Measurements from ENCODE around the gene SPRY1.

Gene SPRY1

GRCh38 chr4:123380728-123381716 lies 15.6 kb upstream of the SPRY1 start:
- no peak for DNase-seq

DNA sequence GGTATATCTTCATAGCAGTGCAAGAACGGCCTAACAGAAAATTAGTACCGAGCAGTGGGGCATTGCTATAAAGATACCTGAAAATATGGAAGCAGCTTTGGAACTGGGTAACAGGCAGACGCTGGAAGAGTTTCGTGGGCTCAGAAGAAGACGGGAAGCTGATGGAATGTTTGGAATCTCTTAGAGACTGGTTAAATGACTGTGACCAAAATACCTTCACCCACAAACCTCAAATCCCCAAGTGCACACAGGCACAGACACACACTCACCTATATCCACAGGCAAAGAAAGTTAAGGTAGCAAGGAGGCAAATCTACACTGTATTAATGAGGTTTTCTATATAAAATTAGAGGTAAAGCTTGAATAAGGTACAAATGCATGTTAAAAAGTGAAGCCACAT lies 14.6 kb upstream of the SPRY1 start:
- no peak for DNase-seq

GRCh38 chr4:123383566-123383965 lies 13.0 kb upstream of the SPRY1 start:
- DNase-seq: no peak

GRCh38 chr4:123386609-123387008 lies 10.0 kb upstream of the SPRY1 start:
- no peak for DNase-seq

GRCh38 chr4:123390846-123391456 lies 5.6 kb upstream of the SPRY1 start:
- no peak for DNase-seq

GRCh38 chr4:123393721-123394120 lies 2.9 kb upstream of the SPRY1 start:
- no peak for DNase-seq

DNA sequence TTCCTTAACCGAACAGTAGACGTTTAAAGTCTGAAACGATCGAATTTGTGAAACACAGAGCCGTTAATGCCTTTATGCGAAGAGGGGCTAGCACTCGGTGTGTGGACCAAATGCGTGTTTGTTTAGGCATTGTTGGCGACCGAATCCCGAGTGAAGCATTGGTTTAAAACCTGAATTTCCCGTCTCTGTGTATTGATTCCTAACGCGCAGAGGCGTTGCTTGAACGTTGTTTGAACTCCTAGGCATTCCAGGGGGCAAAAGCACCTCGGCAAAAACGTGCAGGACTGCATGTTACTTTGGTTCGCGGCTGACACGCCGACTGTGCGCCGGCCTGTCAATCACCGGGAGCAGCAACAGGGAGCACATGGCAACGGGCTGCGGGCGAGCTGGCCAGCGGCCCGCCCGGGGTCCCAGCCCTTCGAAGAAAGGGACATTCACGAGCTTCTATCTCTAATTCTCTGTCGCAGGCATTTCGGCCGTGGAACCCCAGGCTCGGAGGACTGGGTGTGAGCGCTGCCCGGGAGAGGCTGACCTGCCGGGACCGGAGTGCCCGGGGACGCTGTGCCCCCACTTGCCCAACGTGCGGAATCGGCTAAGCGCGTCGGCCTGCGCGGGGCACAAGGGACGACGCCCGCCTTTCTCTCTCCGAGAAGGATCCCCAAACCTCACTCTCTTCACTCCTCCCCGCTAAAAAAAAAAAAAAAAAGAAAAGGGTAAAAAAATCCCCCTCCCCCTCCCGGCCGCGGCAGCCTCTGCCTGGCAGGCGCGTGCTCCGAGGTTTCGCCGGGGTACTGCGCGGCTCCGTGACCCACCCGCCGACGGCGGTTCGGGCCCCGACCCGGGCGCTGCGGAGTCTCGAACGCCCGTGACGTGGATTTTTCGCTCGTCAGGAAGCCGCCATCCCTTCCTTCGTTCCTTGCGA lies 810 bp downstream of the SPRY1 start:
- peak; percentile 8 for DNase-seq

DNA sequence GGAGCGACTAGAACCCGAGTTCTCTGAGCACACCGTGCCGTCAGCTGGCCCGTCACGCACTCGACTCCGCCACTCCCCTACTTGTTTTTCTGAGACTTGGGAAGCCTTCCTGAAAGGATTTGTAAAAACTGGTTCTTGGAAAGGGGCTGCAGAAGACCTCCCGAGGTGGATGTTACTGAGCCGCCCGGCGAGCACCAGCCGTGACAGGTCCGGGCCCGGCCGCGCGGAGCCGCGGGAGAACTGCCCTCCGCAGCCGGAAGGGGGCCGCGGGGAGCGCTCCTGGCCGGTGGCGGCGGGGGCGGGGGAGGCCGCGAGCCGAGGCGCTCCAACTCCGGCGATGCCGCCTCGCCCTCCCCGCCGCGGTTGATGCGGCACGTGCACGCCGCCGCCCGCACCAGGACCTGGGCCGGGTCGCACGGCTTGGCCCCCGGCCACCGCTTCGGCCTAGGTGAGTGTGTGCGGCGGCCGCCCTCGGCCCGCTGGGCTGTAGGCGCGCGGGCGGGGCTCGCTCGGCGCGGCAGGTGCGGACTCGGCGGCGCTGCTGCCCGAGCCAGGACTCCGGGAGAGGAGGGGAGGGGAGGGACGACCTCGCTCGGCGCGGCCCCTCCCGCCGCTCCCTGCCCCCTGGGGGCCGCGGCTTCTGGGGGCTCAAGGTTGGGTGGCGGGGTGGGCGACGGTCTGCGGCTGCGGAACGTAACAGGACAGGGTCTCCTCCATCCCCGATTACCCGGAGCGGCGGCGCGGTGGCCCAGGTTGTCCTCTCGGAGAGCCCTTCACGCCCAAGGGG lies 1.7 kb downstream of the SPRY1 start:
- DNase-seq: peak; percentile 51

- DNase-seq: peak; percentile 48
Measured at GRCh38 chr4:123398853-123399626, 2.4 kb downstream of the SPRY1 start.

- no peak for DNase-seq
Measured at GRCh38 chr4:123399627-123400358, 3.2 kb downstream of the SPRY1 start.

- DNase-seq: no peak
Measured at GRCh38 chr4:123401271-123402120, 4.9 kb downstream of the SPRY1 start.

DNA sequence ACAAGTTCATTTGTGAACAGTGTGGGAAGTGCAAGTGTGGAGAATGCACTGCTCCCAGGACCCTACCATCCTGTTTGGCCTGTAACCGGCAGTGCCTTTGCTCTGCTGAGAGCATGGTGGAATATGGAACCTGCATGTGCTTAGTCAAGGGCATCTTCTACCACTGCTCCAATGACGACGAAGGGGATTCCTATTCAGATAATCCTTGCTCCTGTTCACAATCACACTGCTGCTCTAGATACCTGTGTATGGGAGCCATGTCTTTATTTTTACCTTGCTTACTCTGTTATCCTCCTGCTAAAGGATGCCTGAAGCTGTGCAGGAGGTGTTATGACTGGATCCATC lies 5.5 kb downstream of the SPRY1 start:
- no peak for DNase-seq

DNA sequence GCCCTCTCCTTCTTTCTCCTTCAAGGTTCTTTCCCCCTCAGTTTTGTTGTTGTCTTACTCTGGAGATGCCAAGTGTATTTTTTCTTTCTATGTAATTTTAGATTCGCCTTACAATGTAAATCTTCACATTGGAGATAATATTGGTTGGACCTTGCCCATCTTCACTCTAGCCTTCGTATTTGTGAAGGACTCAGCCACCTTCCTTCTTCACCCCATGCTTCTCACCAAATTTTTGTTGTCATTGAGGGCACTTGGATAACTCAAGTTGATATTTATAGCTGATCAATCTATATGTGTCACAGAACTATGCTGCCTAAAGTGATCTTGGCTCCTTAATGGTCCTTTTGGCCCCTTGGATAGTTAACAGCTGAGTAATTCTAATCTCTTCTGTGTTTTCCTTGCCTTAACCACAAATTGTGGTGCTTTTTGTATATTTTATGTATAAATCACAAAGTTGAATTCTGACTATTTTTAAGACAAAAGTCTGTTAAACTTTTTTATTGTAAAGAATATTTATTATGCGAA lies 6.5 kb downstream of the SPRY1 start:
- DNase-seq: no peak

DNA sequence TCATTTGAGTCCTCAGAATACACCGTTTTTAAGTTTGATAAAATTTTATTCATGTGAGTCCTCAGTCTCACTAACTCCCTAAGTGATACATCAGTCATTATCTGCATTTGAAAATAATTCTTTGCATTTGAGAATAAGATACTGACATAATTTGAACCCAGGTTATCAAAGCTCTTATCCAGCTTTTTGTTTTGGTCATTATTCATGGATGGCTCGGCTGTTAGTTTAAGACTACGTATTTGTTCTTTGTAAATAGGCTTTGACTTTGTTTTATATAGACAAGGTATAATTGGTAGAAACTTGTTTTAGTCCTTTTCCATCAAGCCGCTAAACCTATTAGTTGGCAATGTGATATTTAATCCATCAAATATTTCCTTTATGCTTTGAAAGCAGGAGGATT lies 7.9 kb downstream of the SPRY1 start:
- DNase-seq: no peak

DNA sequence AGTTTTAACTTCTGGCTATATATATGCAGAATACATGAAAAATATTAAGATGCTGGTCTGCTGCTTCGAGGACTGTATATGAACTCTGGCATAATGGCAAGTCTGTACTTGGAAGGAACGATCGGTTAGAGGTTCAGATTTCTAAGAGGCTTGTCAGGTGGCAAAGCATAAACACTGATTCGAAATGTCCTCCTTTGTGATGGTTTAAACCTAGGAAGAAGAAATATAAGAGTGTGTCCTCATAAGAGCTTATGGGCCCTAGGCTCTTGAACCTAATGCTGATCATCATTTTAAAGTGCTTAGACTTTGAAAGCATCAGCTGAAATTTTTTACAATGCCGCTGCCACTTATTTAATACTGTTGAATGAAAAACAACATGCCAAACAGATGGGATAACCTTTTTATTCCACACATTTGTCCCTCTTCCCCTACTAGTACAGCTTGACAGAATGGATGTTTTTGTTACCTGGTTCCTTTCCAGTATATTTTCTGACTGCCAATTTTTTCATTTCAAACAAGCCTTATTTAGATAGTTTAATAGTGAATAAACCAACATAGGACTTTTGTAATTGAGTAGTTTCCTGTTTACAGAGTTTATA lies 8.8 kb downstream of the SPRY1 start:
- no peak for DNase-seq

- no peak for DNase-seq
Measured at GRCh38 chr4:123406872-123407271, 10.3 kb downstream of the SPRY1 start.

- DNase-seq: no peak
Measured at GRCh38 chr4:123408471-123409084, 12.0 kb downstream of the SPRY1 start.

- no peak for DNase-seq
Measured at GRCh38 chr4:123409334-123409733, 12.7 kb downstream of the SPRY1 start.

DNA sequence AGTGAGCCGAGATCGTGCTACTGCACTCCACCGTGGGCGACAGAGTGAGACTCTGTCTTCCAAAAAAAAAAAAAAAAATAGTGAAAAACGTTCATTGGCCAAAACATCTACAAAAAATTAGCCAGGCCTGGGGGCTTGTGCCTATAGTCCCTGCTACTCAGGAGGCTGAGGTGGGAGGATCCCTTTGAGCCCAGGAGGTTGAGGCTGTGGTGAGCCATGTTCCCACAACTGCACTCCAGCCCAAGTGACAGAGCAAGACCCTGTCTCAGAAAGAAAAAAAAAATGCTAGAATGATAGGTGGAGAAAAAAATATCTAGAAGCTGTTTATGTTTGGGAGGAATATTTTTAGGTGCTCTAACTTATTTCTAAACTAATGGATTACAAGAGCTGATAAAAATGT lies 14.9 kb downstream of the SPRY1 start:
- DNase-seq: no peak
